Skeletal muscle cell (primary cell): ENCODE measurements around the gene ABCB9.

Experiments
- DNase-seq: peaks from one replicate; pipeline ENCODE4 v3.0.0-alpha.2; 2010; ENCODE audit warnings: low read depth
- H3K4me3 ChIP-seq: 2 replicates; pipeline ENCODE4 v1.5.1; 2011; ENCODE audit warnings: low read depth, mild to moderate bottlenecking, control low read depth, low read length, moderate library complexity

Gene ABCB9

GRCh38 chr12:122886851-122887818 lies 79.1 kb downstream of the ABCB9 start:
- no peak overlapping the region for H3K4me3 ChIP-seq
- peak; percentile 29 for DNase-seq

GRCh38 chr12:122886161-122886560 lies 80.1 kb downstream of the ABCB9 start:
- no peak overlapping the region for H3K4me3 ChIP-seq
- no peak for DNase-seq

- no peak overlapping the region for H3K4me3 ChIP-seq
- DNase-seq, result no peak
Measured at GRCh38 chr12:122884860-122885259, 81.4 kb downstream of the ABCB9 start.

GRCh38 chr12:122884091-122884826 lies 82.0 kb downstream of the ABCB9 start:
- no peak overlapping the region for H3K4me3 ChIP-seq
- DNase-seq, result no peak

GRCh38 chr12:122882908-122883558 lies 83.2 kb downstream of the ABCB9 start:
- H3K4me3 ChIP-seq, result no peak overlapping the region
- DNase-seq, result no peak

- peak; percentile 35 for DNase-seq
Measured at GRCh38 chr12:122880668-122881067, 85.6 kb downstream of the ABCB9 start.

GRCh38 chr12:122880155-122880667 lies 86.1 kb downstream of the ABCB9 start:
- no peak for DNase-seq
- no peak overlapping the region for H3K4me3 ChIP-seq

More at GRCh38 chr12:122880668-122881067, 85.6 kb downstream of the ABCB9 start:
- H3K4me3 ChIP-seq, result no peak overlapping the region
